Kidney glomerular epithelial cell (primary cell): ENCODE data around the gene BPIFB4.
"Not testable (repeated sequence)": the region's sequence is repeated elsewhere in the genome, so short reads cannot be mapped to it uniquely, and the experiment has no call there.

Source experiments
- DNase-seq: peaks from one replicate; lab custom pipeline; 2025; lab: John Stamatoyannopoulos, UW

The BPIFB4 gene

DNA sequence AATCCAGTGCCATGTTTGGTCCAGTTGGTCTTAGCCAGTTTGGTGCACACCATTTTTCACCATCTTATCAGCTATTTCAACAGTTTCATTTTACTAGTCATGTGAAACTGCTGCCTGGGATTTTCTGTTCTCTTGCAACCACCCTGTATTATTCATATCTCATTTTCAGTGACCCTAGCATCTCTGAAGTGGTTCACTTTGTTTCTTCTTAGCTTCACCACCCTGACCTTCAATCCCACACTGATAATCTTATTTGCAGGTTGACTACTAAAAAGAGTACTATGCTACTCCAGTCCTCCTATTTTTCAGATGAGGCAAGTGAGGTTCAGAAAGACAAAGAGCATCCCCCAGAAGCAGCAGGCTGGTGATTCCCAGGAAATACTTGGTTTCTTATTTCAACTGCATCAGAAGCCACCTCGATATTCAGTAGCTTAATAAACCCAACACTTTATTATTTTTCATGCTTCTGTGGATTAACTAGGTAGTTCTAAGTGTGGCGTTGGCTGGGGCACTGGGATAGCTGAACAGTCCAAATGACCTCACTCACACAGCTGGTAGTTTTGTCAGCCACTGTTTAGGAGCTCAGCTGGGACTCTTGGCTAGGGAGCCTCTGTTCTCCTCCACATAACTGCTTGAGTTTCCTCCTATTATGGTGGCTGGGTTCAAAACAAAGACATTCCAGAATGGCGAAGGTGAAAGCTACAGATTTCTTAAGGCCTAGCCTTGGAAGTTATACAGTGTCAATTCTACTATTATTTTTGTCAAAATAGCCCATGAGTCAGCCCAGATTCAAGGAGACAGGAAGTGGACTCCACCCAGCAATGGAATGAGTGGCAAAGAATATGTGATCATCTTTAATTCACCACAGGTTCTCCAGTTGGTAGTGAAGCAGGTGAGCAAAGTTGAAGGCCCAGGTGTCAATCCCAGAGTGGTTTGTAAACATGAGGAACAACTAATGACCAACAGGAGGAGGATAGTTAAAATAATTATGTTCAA, 40.6 kb downstream of the BPIFB4 start:
- no peak for DNase-seq

- no peak for DNase-seq
Observed at GRCh38 chr20:33120934-33121333, 41.5 kb downstream of the BPIFB4 start.

GRCh38 chr20:33122297-33122696, 42.9 kb downstream of the BPIFB4 start:
- not testable (repeated sequence) for DNase-seq

DNA sequence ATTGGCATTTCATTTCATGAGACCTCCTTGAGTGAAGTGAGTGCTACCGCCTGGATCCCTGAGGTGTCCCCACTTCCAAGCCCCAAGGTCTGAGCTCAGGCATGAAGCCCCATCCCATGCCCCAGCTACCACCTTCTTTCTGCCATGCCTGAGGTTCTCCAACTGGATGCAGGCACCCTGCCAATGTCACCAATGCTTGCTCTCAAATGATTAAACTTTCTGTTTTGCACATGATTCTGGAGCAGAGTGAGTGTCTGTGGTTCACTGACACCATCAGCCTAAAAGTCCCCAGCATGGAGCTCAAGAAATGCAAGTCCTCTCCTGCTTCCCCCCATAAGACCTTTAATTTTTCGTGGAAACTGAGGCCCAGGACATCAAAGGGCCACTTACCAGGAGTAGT, 44.8 kb downstream of the BPIFB4 start:
- no peak for DNase-seq

DNA sequence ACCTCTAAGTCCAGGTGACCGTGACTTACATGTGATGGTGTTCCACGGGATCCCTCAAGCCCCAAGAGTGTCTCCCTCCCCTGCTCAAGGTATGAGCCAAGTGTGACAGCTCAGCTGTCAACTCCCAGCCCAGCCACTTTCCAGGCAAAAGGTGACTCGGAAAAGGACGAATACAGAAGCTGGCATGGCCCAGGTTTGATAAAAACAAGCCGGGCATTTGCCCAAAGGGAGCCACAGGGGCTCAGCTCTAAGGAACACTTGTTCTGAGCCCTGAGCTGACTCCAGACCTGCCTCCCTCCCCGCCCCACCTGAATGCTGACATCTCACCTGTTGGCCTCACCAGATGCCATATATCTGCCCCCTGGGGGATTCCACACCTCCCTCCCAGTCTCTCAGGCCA, 45.6 kb downstream of the BPIFB4 start:
- no peak for DNase-seq

DNA sequence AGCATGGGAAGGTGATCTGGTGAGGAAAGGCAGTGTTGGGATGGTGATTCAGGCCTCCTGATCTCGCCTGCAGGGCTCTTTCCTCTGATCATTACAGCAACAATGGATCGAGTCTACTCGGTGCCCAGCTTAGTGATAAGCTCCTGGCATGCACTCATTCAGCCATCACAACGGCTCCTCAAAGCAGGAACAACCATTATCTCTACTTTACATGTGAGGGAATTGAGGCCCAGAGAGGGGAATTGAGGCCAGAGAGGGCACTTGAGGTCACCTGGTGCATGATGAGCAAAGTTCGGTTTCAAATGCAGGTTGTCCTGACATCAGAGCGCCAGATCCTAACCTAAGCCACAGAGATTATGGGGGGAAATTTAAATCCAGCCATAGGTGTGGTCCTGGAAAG, 46.5 kb downstream of the BPIFB4 start:
- no peak for DNase-seq

DNA sequence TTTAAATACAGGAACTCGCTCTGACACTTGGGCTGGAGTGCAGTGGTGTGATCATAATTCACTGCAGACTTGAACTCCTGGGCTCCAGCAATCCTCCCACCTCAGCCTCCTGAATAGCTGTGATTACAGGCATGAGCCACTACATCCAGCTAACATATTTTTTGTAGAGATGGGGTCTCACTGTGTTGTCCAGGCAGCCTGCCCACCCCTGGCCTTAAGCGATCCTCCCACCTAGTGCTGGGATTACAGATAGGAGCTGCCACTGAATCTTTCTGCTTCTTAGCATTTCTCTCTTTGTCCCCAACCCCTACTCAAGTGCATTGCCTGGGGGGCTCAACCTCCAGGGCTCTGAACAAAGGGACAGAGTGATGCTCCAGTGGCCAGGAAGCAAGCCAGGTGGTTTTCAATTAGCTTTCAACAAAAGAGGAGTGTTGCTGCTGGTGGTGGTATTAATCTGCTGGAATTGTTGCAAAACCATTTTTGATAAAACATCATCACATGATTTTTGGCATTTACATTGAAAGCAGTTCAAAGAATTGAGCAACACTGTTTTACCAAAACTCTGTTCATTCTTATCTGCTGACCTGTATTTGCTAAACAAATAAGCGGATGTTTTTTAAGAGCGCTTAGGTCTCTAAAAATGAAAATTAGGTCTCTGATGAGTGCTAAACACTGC, 48.1 kb downstream of the BPIFB4 start:
- DNase-seq = no peak

GRCh38 chr20:33130568-33131061, 51.2 kb downstream of the BPIFB4 start:
- DNase-seq = no peak

DNA sequence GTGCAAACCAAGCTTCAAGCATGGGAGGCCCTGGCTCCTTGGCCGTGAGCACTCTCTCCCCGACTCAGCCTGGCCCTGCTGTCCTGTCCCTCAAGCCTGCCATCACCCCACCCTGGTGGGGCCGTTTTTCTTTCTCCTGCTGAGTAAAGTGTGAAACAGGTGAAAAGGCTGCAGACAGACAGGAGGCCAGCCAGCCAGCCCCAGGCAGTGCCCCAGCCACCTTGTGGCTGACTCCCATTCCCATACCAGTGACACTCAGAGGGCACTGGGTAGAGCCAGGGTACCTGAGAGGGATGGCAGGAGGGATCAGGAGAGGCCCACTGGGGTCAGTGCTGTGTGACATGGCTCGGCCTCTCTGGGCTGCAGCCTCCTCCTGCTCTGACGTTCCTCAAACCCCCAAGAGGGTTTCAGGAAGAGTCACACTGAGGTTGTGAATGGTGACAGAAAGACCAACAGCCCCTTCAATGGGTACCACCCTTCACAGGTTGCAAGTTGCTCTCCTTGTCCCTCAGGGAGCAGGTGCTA, 52.6 kb downstream of the BPIFB4 start:
- no peak for DNase-seq

DNA sequence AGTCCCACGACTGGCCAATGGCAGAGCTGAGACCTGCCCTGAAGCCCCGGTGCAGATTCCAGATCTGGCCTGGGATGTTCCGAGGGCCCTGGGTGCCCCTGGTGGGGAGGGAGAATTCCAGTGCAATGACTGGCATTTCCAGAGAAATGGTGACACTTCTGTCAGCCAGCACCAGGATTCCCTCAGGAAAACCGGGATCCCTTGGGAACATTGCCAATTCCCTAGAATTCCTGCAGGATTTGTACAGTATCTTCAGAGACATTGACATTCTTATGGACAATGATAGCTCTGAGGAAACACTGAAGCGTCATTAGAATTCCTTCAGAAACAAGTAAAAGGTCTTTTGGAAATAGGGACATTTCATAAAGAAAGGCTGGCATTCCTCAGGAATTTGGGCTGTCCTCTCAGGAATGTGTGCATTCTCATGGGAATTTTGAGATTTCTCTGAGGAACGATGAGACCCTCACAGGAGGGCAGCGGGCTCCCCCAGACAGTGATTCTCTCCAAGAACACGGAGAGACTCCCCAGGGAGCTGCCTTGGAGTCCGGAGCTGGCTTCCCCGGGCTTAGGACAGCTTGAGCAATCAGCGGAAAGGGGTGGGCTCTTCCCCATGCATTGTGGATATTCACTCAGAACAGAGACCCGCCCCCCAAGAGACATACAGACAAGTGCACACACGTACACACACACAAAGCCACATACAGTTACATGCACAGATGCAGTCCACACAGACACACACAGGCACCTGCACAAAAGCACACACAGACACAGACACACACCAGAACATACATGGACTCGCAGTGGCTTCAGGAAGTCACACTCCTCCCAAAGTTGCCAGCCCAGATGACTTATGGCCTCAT, 53.3 kb downstream of the BPIFB4 start:
- DNase-seq = no peak

DNA sequence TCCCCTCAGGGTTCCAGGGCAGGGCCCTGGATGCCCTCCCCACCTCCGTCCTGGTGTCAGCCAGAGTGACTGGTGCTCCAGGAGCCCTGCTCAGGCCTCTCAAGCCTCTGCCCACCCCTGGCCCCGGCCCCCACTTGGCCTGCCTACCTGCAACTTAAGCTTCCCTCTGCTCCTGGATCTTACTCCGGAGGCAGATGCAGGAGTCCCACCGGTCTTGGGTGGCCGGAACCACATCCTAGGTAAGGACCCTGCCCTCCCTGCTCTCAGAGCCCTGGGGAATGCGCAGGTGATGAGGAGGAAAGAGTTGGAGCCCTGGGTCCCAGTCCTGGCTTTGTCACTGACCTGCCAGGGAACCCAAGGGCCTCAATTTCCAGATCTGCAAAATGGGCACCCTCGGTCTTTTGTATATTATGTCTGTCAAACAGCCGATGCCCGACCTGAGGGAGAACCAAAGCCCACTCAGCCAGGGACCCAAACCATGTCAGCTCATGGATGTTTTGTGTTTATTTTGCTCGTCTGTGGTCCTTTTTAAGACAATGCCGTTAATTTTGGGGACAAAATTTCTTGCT, 54.0 kb downstream of the BPIFB4 start:
- no peak for DNase-seq

- no peak for DNase-seq
Observed at GRCh38 chr20:33137195-33137594, 57.8 kb downstream of the BPIFB4 start.

DNA sequence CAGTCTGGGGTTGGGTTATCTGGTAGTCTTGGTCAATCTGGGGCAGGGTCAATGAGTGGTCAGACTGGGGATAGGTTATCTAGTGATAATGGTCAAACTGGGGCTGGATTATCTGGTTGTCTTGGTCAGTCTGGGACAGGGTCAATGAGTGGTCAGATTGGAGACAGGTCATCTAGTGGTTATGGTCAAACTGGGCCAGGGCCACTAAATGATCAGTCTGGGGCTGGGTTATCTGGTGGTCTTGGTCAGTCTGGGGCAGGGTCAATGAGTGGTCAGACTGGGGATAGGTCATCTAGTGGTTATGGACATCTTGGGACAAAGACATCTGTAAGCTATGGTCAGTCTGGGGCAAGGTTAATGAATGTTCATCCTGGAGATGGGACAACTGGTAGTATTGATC, 60.0 kb downstream of the BPIFB4 start:
- DNase-seq = no peak

- no peak for DNase-seq
Observed at GRCh38 chr20:33145521-33145920, 66.1 kb downstream of the BPIFB4 start.

- DNase-seq = no peak
Observed at GRCh38 chr20:33147299-33147698, 67.9 kb downstream of the BPIFB4 start.

DNA sequence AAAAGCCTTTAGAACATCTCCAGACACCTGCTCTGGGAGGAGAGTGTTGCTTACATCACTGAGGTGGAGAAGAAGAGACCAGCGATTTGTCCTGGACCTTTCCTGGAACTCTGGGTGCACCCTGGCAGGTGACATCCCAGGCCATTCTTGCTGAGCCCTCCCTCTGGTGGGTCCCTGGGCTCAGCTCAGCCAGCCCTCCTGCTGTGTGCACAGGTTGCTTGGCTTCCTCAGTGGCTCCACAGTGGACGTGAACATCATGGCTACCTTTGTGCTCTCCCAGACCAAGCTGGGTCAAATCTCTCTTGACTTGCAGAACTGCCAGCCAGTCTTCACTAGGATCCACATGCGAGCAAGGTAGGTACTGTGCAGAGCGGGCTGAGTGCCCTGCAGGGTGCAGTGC, 68.6 kb downstream of the BPIFB4 start:
- no peak for DNase-seq

GRCh38 chr20:33154252-33154651, 74.8 kb downstream of the BPIFB4 start:
- no peak for DNase-seq

DNA sequence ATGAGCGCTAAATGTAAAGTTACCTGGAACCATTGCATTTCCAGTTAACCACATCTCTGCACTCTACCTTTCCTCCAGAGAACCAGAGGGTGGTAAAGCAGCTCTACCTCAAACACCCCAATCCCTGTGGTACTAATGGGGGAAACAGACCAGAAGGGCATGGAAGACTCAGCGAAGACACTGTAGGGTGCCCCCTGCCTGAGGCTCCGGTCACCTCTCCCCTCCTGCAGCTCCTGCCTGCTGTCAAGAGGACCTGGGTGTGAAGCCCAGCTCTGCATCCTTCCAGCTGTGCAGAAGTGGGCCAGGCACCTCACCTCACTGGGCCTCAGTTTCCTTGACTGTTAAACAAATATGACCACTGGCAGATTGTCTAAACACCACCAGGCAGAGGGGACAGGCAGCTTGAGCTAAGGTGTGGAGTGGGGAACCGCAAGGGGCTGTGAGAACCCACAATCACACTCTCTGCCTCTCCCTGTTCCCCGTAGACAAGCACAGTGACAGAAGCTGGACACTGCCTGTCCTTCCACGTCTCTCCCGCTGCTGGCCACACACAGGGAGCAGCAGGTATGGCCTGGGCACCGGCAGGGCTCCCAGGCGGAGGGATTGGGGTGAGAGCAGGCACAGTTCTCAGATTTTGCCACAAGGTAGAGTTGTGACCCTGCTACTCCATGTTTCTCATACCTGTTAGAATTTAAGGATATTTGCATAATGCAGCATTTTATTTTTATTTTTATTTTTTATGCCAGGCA, 79.4 kb downstream of the BPIFB4 start:
- DNase-seq = no peak

DNA sequence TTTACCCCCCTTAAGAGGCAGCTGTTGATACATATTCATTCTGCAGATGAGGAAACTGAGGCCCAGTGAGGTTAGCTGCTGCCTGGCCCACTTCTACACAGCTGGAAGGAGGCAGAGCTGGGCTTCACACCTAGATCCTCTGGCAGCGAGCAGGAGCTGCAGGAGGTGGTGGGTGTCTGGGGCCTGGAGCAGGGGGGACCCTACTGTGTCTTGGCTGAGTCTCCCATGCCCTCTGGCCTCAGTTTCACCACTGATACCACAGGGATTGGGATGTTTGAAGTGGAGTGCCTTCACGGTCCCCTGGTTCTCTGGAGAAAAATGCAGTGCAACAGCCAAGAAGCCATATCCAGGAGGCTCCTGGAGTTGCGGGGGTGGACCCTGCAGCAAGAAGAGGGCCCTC, 80.3 kb downstream of the BPIFB4 start:
- DNase-seq = no peak

- DNase-seq = no peak
Observed at GRCh38 chr20:33160681-33161080, 81.2 kb downstream of the BPIFB4 start.
